Kidney (tissue), 22 donors: Measurements from ENCODE around the gene BEND5. TPM values are rescaled to one million over a fixed set of nuclear protein-coding genes. Genes with fewer than 3 reads are reported as not detected.
A peak's percentile ranks its signal among the peaks of the same experiment; 100 is the strongest.

Source experiments
- DNase-seq, 5 donors: peaks; one replicate each; pipeline ENCODE4 v3.0.0-alpha.2; 2013 to 2020
- FAIRE-seq: peaks from 2 replicates; lab custom pipeline; 2012; peaks lifted over from hg19 to GRCh38; lab: Jason Lieb, UNC
- H3K27ac ChIP-seq, 2 donors: one replicate each; pipeline ENCODE4 v1.7.0; 2013; ENCODE audit warnings: low read depth in 2 of 2, low read length in 2 of 2, inconsistent platforms in 1 of 2
- H3K27me3 ChIP-seq: one replicate; pipeline ENCODE4 v1.7.1; 2013; ENCODE audit warnings: low read length, inconsistent platforms; ENCODE audit not compliant: control insufficient read depth, insufficient read depth
- H3K36me3 ChIP-seq, 3 donors: one replicate each; pipeline versions ENCODE4 v1.7.0 to v1.7.1; 2013; ENCODE audit warnings: low read length in 3 of 3, control low read depth in 1 of 3, inconsistent platforms in 1 of 3; ENCODE audit not compliant: insufficient read depth in 3 of 3, control insufficient read depth in 2 of 3
- H3K4me1 ChIP-seq, 3 donors: one replicate each; pipeline versions ENCODE4 v1.7.0 to v1.7.1; 2013; ENCODE audit warnings: low read length in 3 of 3, inconsistent platforms in 1 of 3, low read depth in 1 of 3; ENCODE audit not compliant: control insufficient read depth in 2 of 3, insufficient read depth in 2 of 3
- H3K4me3 ChIP-seq, 3 donors: one replicate each; pipeline versions ENCODE4 v1.7.0 to v1.8.1; 2013; ENCODE audit warnings: low read length in 3 of 3, control low read depth in 1 of 3, inconsistent platforms in 1 of 3
- H3K9ac ChIP-seq, 3 donors: one replicate each; pipeline versions ENCODE4 v1.7.0 to v1.7.1; 2013; ENCODE audit warnings: low read length in 3 of 3, control low read depth in 1 of 3, inconsistent platforms in 1 of 3
- H3K9me3 ChIP-seq, 3 donors: one replicate each; pipeline versions ENCODE4 v1.7.0 to v1.7.1; 2013; ENCODE audit warnings: low read length in 3 of 3, control low read depth in 1 of 3, inconsistent platforms in 1 of 3; ENCODE audit not compliant: control insufficient read depth in 2 of 3, insufficient read depth in 1 of 3
- intact Hi-C: fragments of 100-400 bp; cut with DNase I; formaldehyde crosslinking; loops from one replicate; pipeline ENCODE4 v1.11.1; 2022
- long read RNA-seq, 10 donors: library from polyadenylated mRNA in 1 of 10; unstranded in 1 of 10; transcript quantifications; one replicate each; pipeline ENCODE4 v2.0.0 and lab custom pipeline, GENCODE V29; 2021 to 2026
- polyA plus RNA-seq: library from polyadenylated mRNA; stranded (reverse); fragments of 350-450 nt; fragmentation: Illumina TruSeq; extraction: RNeasy Lipid Tissue Mini Kit (QIAGEN cat#74804); gene quantifications from one replicate; pipeline ENCODE4 v1.2.3, GENCODE V29; 2014; ENCODE audit warnings: low read depth, low replicate concordance; ENCODE audit not compliant: insufficient read depth
- total RNA-seq: library from RNA; stranded (reverse); fragmentation: NEBNext Ultra II Directional; extraction: Animal tissue kit (Norgen Biotek cat#: 25700); gene quantifications from one replicate; pipeline ENCODE4 v1.2.1, GENCODE V29; 2021
- TF ChIP-seq, protein P1 (sequence below): IDR thresholded peaks from 3 replicates; pipeline ENCODE4 v1.5.1; 2012; ENCODE audit warnings: mild to moderate bottlenecking, moderate library complexity, borderline replicate concordance; ENCODE audit not compliant: insufficient read depth; ENCODE audit errors: extremely low read depth
- donor health status: control.
- donor health status: control.
- donor health status: control.
- donor health status: control.
- donor health status: control.
- donor health status: DM: yes; HTN: yes; CAD: no.
- donor health status: Normal renal cell carcinoma (clear cell type).

The BEND5 gene, protein sequence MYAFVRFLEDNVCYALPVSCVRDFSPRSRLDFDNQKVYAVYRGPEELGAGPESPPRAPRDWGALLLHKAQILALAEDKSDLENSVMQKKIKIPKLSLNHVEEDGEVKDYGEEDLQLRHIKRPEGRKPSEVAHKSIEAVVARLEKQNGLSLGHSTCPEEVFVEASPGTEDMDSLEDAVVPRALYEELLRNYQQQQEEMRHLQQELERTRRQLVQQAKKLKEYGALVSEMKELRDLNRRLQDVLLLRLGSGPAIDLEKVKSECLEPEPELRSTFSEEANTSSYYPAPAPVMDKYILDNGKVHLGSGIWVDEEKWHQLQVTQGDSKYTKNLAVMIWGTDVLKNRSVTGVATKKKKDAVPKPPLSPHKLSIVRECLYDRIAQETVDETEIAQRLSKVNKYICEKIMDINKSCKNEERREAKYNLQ
- 11.6 TPM for total RNA-seq
- polyA plus RNA-seq, result 27.1 TPM
- long read RNA-seq, donor 1, transcript BEND5-201 (6 exons, 1,716 nt), result major isoform, 5 of 5 reads
- long read RNA-seq, donor 1, partial matches to known transcripts, result 0 of 5 reads
- long read RNA-seq, donor 1, other reads (novel, unspliced or antisense), result 0 of 5 reads
- long read RNA-seq, donor 2, partial matches to known transcripts, result 0 of 4 reads
- long read RNA-seq, donor 2, other reads (novel, unspliced or antisense), result 0 of 4 reads
- long read RNA-seq, donor 3, transcript BEND5-201 (6 exons, 1,716 nt), result major isoform, 6 of 7 reads
- long read RNA-seq, donor 3, partial matches to known transcripts, result 0 of 7 reads
- long read RNA-seq, donor 3, other reads (novel, unspliced or antisense), result 0 of 7 reads
- long read RNA-seq, donor 4, partial matches to known transcripts, result 0 of 4 reads
- long read RNA-seq, donor 4, other reads (novel, unspliced or antisense), result 0 of 4 reads
- long read RNA-seq, donor 5, result 0 reads
- long read RNA-seq, donor 6, transcript BEND5-201 (6 exons, 1,716 nt), result major isoform, 5 of 6 reads
- long read RNA-seq, donor 6, partial matches to known transcripts, result 0 of 6 reads
- long read RNA-seq, donor 6, other reads (novel, unspliced or antisense), result 0 of 6 reads
- long read RNA-seq, donor 7, partial matches to known transcripts, result 3 of 14 reads
- long read RNA-seq, donor 7, other reads (novel, unspliced or antisense), result 3 of 14 reads
- long read RNA-seq, donor 8, transcript BEND5-201 (6 exons, 1,716 nt), result major isoform, 5 of 7 reads
- long read RNA-seq, donor 8, partial matches to known transcripts, result 0 of 7 reads
- long read RNA-seq, donor 8, other reads (novel, unspliced or antisense), result 0 of 7 reads
- long read RNA-seq, donor 9, transcript BEND5-201 (6 exons, 1,716 nt), result major isoform, 7 of 9 reads
- long read RNA-seq, donor 9, partial matches to known transcripts, result 0 of 9 reads
- long read RNA-seq, donor 9, other reads (novel, unspliced or antisense), result 0 of 9 reads
- long read RNA-seq, donor 10, transcript BEND5-201 (6 exons, 1,716 nt), result major isoform, 5 of 13 reads
- long read RNA-seq, donor 10, partial matches to known transcripts, result 6 of 13 reads
- long read RNA-seq, donor 10, other reads (novel, unspliced or antisense), result 0 of 13 reads

DNA sequence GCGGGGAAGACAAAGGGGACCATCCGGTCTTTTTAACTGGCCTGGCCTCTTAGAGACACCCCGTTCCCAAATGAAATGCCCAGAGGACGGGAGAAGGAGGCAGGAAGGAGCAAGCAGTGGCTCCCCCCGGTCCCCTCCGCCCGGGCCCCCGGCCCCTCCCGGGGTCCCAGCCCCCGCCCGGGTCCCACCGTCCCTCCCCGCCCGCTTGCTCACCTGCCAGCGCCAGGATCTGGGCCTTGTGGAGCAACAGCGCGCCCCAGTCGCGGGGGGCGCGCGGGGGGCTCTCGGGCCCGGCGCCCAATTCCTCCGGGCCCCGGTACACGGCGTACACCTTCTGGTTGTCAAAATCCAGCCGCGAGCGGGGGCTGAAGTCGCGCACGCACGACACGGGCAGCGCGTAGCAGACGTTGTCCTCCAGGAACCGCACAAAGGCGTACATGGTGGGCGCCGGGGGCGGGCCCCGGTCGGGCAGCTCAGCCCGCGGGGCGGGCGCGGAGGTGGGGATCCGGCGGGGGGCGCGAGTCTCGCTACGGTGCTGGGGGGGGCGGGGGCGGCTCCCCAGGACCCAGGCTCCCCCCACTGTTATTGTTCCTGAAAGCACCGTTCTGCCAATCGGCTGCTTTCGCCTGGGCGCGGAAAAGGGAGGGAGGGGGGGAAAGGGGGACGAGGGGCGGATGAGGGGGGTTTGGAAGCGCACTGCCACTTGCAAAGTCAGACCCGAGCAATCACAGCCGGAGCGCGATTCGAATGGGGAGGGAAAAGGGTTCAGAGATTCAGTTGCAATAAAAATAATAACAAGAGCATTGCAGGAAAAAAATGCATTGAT is at the start of gene BEND5:
Gene BEND5, minus strand, starts transcription at position 499 of the 826 bp plus-strand sequence. Its CDS starts 60 bp downstream, at position 439.
- intact Hi-C loops, result no loop called here
- TF ChIP-seq, protein P1, sequence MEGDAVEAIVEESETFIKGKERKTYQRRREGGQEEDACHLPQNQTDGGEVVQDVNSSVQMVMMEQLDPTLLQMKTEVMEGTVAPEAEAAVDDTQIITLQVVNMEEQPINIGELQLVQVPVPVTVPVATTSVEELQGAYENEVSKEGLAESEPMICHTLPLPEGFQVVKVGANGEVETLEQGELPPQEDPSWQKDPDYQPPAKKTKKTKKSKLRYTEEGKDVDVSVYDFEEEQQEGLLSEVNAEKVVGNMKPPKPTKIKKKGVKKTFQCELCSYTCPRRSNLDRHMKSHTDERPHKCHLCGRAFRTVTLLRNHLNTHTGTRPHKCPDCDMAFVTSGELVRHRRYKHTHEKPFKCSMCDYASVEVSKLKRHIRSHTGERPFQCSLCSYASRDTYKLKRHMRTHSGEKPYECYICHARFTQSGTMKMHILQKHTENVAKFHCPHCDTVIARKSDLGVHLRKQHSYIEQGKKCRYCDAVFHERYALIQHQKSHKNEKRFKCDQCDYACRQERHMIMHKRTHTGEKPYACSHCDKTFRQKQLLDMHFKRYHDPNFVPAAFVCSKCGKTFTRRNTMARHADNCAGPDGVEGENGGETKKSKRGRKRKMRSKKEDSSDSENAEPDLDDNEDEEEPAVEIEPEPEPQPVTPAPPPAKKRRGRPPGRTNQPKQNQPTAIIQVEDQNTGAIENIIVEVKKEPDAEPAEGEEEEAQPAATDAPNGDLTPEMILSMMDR, result no peak
- FAIRE-seq, result no peak

DNA sequence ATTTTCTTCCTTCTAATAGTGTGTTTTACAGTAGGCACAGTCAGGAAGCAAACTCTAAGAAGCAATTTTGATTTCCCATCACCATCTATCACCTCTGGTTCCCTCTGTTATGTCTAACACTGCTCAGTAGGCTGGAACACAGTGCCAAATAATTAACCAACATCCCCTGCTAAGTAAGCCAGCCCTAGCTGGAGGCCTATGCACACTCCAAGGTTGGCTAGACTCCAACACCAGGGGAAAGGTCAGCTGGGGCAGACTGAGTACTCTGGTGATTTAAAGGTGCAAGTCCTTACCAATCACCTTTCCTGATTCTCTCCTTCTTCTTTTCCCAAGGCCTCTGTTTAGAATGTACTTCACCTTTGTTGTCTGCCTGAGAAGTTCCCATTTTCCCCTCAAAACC is 46.5 kb upstream of the BEND5 start:
- DNase-seq (peak; percentile 63 to 92 (median 78)), FAIRE-seq (peak; percentile 94)
- Histone ChIP-seq H3K27ac (peak overlapping the region; percentile 26 to 66), H3K36me3 (no peaks in the 10 kb centered on the region), H3K4me1 (peaks cover 2 to 16% (median 13%) of the 10 kb centered on the region in 3 donors), H3K9ac (no peak overlapping the region), H3K4me3 (peak overlapping the region in 1 of 3 donors; percentile 40), H3K9me3 (no peaks in the 10 kb centered on the region), H3K27me3 (no peaks in the 10 kb centered on the region)
- intact Hi-C loops, result no loop called here
- TF ChIP-seq, protein P1, result no peak

More for the DNA sequence above, at the start of gene BEND5:
- peak within 1 kb of the TSS; percentile 49 to 67 for H3K27ac ChIP-seq
- peak within 1 kb of the TSS; percentile 86 to 94 (median 87) for H3K4me3 ChIP-seq
- no peaks in the 10 kb centered on the region for H3K9me3 ChIP-seq
- peak; percentile 87 to 94 (median 92) for DNase-seq
- H3K9ac ChIP-seq, result peak within 1 kb of the TSS; percentile 20 to 90 (median 41)
- peaks cover 0 to 18% (median 16%) of the 10 kb centered on the region in 3 donors for H3K4me1 ChIP-seq
- H3K36me3 ChIP-seq, result peaks cover 0 to 7% (median 0%) of the 10 kb centered on the region in 3 donors
- H3K27me3 ChIP-seq, result no peaks in the 10 kb centered on the region
